Retina (tissue), 1 donor: ENCODE measurements around the gene RNU1-1.
"Not testable (repeated sequence)": the region's sequence is repeated elsewhere in the genome, so short reads cannot be mapped to it uniquely, and the experiment has no call there.

Experiments used
- DNase-seq: peaks from one replicate; pipeline ENCODE4 v3.0.0-alpha.2; 2016

Gene RNU1-1

DNA sequence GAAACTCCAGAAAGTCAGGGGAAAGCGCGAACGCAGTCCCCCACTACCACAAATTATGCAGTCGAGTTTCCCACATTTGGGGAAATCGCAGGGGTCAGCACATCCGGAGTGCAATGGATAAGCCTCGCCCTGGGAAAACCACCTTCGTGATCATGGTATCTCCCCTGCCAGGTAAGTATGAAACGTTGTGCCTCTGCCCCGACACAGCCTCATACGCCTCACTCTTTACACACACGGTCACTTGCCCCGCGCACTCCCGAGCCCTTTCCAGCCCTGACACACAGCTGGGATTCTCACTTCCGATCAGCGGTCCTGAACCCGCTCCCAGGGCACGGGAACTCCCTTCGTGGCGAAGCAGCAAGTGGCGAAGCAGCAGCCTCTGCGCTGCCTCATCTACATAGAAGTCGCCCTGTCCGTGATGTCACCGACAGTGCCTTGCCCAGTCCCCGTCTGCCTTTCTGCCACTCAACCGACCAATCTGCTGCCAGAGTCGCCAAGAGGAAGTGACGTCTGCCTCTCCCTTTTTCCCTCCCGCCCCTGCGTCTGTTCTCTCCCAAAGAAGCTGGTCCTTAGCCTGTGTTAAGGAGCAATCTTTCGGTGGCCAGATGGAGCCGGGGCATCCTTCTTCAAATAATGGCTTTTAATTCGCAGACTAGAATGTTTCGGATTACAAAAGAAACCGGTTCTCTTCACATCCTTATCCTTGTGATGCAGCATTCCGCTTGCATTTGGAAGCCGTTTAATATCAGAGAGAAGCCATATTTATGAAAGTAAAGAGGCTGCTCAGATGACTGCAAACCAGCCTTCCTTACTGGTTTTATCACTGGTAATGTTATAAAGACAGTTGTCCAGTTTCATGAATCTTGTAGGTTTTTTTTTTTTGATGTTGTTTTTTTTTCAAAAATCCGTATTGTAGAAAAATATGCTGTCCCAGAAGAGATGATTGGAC, at the start of gene RNU1-1:
Gene RNU1-1 (minus strand): TSS at position 179 of the 949 bp plus-strand sequence.
- DNase-seq: peak; percentile 89

DNA sequence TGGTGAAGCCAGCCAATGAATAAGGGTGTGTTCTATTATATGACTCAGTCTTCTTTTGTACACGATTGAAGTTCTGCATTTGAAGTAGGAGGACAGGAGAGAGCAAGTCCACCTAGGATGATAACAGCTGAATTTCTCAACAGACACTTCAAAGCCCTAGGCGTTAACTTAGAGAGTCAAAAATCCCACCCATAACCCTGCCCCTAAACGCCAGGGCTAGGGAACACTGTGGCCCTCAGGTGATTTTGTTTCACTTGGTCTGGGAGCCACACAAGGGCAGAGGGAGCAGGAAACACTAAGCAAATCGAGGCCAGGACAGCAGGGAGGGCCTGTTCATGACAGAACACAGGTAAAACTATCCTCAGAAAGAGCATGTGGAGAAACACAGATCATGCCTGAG, 47.0 kb upstream of the RNU1-1 start:
- not testable (repeated sequence) for DNase-seq

DNA sequence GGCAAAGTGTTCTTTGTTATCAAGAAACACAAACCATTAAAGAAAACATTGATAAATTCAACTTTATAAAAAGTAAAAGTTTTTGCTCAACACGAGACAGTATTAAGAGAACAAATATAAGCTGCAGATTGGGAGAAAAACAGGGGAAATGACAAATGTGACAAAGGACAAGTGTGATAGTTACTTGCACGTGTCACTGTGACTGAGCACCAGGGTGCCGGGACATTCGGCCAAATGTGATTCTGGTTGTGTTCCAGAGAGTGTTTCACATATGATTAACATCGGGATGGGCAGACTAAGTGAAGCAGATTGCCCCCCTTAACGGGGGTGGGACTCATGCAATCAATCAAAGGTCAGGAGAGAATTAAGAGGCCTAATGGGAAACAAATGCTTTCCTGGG, 46.4 kb upstream of the RNU1-1 start:
- DNase-seq: not testable (repeated sequence)

DNA sequence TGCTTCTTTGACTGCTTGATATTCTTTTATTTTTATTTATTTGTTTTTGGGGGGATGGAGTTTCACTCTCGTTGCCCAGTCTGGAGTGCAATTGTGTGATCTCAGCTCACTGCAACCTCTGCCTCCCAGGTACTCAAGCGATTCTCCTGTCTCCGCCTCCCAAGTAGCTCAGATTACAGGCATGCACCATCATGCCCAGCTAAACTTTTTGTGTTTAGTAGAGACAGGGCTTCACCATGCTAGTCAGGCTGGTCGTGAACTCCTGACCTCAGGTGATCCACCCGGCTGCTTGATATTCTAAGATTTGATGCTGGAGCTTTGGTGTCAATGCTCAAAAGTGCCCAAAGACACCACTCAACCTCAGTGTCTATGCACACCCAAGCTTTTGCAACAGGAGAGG, 45.6 kb upstream of the RNU1-1 start:
- not testable (repeated sequence) for DNase-seq

DNA sequence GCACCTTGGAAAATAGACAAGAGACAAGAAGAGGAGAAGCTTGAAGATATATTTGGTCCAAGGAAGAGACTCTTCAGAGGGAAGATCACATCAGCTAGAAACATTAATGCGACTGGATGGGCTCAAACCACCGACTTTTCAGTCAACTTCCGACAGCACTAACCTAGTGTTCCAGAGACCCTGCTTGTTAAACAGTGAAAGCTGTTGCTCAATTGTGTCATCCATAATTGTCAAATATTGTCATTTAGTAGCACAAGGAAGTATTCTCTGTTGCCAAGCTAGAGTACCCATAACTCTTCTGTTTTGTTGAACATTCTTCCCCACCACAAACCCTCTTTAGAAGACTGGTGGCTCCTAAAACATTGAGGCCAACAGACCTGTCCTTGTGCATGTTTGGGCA, 42.9 kb upstream of the RNU1-1 start:
- DNase-seq: not testable (repeated sequence)

DNA sequence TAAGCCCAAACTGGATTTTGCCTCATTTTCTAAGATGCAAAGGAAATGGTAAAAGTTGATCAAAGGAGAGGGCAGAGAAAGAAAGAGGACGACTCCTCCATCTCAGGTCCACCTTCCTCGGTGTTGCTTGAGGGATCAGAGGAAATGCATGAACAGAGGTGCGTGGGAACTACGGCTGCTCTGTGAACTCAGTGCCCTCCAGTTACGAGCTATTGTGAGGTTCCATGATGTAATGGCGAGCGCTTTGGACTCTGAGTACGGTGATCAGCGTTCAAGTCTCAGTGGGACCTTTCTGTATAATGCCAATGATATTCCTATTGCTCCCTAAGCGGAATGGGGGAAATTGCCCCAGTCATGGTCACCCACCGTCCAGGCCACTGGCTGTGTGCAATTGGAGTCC, 39.2 kb upstream of the RNU1-1 start:
- DNase-seq: not testable (repeated sequence)

DNA sequence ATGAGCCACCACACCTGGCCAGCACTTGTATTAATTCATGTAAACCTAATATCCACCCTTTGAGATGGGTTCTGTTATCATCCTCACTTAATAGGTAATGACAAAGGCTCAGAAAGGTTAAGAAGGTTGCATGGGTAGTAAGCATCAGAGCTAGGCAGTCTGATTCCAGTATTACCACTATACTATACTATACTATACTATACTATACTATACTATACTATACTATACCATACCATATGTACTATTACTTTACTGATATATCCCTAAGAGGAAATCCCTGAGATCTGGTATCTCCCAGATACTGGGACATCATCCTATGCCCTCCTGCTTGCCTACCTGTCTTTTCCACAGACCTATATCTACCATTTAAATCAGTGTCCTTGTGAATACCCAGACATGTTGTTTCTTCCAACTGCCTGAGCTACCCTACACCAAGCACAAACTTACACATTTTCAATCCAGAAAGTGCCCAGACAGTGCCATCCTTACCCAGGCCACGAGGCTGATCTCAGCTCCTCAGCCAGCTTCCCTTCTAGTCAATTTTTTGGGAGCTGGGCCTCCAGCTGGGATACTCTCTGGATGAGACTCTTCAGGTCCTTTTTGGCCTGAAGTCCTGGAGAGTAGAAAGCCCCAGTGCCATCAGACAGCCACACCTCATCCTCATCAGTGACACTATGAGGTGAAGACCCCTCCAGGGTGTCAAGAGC, 36.3 kb upstream of the RNU1-1 start:
- DNase-seq: not testable (repeated sequence)

DNA sequence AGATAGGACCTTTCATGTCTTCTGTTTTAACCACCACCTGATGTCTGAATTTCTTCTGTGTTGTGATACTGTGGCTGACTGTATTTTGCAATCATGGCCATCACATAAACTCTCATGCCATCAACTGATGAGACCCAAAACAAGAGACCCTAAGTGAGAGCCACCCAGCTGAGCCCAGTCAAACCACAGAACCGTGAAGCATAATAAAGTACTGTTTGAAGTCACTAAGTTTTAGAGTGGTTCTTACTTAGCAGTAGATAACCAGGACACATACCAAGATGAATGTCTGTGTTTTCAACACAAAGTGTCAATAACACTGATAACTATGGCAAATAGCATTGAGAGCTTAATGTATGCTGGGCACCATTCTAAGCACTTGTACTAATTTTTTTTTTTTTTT, 35.5 kb upstream of the RNU1-1 start:
- not testable (repeated sequence) for DNase-seq

DNA sequence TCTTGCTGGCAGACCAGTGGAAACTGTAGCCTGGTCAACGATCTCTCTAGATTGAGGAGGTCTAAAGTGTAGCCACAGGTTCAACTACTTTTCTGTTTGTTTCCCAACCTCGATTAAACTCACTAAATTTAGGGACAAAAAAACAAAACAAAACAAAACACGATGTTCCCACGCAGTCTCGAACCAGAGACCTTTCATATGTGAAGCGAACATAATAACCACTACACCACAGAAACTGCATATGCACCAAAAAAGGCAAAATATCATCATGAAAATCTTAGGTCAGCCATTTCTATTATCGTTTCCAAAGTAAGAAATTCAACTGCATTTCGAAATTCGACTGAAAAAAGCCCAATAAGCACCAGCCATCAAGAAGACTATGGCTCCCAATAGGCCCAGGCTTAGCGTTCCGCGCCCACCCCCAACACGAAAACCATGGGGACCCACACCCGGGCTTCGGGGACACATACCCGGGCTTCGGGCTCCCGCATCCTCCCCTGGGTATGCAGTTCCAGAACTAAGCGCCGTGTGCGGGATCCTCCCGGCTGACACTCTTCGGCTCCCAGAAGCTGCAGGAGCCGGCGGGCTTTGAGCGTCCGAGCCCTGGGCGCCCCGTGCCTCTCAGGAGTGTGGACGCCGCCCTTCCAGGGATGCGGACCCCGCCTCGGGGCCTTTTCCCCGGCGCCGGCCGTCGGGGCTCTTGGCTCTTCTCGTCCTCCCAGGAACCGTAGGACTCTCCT, 33.6 kb upstream of the RNU1-1 start:
- not testable (repeated sequence) for DNase-seq

DNA sequence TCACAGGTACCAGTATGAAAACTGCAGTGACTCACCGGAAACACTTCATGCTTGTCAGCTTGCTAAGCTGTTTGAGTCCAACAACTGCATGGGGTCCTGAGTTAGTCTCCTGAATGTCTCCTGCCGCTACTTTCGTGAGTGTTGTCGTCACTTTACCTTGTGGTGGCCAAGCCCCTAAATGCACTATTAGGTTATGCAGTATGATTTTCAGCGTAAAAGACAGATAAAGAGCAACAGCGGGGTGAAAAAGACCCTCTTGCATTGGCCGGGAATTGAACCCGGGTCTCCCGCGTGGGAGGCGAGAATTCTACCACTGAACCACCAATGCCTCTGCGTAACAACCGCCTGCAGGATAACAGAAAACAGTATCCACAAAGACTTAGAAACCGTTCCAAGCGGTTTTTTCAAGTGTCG, 31.6 kb upstream of the RNU1-1 start:
- DNase-seq: peak; percentile 10

DNA sequence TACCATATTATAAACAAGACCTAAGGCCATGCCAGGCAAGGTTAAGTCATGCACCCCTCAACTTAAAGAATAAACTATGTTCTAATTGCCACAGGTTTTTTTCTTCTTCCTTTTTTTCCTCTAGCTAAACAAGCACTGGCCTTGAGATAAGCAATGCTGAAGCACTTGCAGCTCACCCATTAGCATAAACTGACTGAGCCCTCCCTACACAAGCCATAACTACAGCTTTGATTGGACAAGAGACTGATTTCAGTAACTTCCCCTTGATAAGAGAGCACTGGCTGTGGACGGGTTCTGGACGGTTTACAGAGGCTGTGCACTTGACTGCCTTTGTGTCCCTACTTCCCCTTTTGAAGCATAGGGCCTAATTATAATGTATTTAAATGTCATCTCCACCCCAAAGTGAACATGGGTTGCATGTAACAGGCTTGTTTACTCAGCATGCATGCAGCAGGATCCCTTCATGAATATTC, 26.4 kb upstream of the RNU1-1 start:
- DNase-seq: not testable (repeated sequence)

DNA sequence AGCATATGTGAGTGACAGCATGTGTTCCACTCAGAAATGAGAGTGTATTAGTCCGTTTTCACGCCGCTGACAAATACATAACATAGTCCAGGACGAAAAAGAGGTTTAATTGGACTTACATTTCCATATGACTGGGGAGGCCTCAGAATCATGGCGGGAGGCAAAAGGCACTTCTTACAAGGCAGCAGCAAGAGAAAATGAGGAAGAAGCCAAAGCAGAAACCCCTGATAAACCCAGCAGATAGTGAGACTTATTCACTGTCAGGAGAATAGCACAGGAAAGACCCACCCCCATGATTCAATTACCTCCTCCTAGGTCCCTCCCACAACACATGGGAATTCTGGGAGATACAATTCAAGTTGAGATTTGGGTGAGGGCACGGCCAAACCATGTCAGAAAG, 23.4 kb upstream of the RNU1-1 start:
- not testable (repeated sequence) for DNase-seq

DNA sequence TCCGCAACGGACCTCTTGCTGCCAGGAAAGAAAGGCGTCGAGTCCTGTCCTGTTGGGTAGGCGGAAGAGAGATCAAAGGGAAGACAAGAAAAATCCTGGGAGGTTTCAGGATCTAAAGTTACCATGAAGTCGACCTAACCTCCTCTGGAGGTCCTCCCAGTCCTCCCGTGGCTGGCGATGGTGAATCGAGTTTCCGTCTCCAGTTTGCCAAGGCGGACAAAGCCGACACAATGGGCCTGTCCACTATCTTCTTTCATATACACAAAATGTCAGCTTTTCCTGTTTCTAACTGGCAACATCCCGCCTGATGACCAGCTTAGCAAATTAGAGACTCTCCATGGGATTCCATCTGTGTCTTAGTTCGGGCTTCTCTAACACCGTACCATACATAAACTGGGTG, 22.7 kb upstream of the RNU1-1 start:
- DNase-seq: not testable (repeated sequence)

DNA sequence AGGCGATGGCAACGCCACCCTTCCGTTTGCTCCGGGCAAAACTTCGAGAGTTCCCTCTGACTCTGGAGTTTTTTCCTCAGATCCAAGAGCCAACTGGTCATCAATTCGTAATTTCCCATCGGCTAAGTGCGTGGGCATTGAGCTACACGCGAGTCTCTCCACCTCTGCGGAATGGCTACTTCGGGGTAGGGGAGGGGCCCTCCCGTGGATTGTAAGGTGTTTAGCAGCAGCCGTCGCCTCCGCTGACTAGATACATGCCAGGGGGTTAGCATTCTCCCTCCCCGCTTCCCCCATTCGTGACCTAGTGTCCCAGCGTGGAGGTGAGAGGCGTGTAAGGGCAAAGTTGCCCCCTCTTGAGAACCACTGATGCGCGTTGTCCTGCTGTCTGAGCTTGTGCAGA, 21.8 kb upstream of the RNU1-1 start:
- not testable (repeated sequence) for DNase-seq

DNA sequence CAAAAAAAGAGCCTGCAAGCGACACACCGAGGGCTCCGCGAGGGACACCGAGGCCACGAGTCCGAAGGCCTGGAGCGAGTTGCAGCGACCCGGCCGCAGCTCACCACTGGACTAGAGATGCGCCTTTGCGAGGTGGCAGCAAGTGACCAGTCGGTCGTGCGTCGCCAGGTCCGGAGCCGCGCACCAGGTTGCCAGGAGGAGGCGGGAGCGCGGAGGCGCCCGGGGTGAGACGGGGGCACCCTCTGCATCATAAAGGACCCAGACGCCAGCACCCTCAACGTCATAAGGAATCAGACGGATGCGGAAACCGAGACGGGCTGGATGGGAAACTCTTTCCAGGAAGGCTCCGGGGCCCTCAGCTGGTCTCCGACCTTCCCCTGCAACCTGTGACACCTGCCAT, 21.4 kb upstream of the RNU1-1 start:
- peak; percentile 76 for DNase-seq

DNA sequence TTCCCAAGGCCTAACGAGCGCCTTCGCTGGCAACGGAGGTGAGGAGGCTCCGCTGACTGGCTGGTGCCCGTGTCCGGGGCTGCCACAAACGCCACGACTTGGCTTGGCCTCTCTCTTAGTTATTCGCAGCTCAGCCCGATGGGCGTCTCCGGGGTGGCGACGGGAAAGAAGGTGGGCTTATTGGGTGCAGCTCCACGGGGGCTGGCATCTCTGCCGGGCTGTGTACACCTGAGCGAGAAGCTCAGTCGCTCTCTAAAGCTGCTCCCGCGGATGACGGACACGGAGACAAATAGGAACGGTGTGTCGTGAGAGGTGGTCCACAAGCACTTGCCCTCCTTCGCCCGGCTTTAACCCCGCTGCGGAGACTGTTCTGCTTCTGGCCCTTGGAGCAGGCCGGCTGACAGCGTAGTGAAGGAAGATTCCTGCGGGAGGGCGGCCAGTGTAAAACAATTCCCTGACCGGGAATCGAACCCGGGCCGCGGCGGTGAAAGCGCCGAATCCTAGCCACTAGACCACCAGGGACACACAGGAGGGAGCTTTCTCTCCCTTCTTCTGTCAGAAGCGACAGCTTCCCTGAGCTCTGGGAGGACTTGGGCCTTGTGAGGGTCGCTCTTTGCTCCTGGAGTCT, 20.9 kb upstream of the RNU1-1 start:
- peak; percentile 83 for DNase-seq

DNA sequence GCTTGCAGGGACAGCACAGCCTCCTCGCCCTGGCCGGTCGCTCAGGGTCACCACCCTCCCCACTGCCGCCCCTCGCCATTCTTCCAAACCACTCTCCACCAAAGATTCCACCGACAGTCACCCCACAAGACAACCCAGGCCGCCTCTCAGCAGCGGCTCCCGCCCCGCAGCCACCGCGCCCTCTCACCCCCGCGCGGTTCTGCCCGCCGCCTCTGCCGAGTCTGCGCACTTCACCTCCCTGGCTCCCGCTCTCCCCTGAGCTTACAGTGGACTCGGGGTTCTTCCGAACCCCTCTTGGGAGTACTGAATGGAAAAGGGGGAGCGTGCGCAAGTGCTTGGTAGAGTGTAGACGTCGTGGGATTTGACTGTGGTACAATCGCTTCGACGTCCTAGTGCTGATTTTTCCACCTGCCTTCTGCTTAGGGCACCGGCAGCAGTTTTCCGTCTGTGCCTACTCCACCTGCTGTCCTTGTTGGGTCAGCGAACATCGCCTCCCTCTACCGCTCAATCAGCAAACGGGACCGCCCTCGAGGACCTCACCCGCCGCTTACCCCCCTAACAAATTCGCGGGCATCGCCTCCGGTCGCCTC, 20.2 kb upstream of the RNU1-1 start:
- peak; percentile 32 for DNase-seq

DNA sequence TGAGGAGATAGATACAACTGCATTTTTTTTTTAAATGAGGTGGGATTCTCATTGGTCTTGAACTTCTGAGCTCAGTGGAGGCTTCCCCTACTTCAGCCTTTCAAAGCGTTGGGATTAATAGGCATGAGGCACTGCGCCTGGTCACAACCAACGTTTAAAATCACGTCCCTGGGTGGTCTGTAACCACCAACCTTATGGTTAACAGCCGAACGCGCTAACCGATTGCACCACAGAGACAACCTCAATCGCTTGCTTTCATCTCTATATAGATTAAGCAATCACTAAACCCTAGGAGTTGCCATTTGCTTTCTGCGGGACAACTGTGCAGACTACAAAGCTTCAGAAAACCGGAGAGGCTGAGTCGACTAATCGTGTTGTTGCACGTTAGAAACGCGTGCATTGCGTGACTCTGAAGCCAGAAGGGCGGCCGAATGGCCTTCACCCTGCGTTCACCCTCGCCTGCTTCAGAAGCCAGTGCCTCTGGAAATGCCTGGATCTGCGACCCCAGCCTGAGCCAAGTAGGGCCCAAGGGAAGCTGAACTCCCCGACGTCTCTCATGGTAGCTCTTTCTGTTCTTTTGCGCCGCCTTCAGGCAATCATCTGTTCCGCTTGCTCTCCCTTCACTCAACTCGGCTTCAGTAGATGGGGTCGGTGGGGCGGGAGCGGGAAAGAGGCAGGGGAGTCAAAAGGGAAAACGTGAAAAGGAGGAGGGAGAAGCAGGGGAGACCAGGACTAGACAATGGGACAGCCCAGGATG, 18.3 kb upstream of the RNU1-1 start:
- DNase-seq: peak; percentile 48

DNA sequence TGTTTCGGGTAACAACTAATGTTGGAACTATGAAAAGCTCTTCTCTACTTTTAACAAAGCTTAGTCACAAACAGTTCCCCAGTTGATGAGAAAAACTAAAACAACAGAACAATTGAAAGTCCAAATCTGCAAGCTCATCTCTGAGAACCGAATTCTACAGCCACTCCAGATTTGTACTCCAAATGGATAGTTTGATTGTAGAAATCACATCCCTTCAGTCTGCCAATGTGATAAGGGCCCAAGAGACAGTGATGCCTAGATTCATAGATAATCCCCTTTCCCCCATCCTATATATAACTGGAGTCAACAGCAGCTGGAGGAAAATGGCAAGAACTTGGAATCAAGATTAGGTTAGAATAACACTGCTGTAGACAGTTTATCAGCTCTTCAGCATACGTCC, 14.3 kb upstream of the RNU1-1 start:
- DNase-seq: not testable (repeated sequence)

DNA sequence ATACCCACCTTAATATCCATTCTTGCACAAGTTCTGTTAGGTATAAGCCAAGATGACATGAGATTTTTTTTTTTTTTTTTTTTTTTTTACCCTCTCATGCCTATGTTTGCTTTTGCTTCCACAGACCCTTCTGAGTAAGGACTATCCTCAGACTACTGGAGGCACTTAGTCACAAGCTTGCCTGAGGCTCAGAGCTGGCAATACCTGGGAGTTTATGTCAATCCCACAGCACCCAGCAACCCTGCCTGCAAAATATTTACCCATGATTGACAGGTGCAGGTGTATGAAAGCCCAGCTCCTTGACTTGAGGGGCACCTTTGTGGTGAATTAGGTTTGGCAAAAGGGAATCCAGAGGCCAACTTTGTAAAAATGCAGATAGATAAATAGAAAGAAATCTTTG, 11.7 kb upstream of the RNU1-1 start:
- DNase-seq: not testable (repeated sequence)

DNA sequence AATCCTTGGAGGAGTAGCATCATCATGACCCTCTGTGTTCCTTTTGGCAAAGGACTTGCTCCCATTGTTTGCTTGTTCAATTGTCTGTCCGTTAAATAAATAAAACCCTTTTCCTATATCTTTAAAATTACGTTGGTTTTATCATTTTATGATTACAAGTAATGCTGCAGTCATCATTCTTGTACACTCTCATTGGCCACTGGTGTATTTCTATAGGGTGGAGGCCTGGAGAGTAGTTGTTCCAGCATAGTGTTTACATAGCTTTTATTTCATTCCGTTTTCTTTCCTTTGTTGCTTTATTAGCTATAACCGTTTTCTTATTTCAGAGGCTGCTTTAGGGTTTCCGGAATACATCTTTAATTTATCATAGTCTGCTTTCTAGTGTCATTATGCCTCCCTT, 7.6 kb upstream of the RNU1-1 start:
- DNase-seq: not testable (repeated sequence)

DNA sequence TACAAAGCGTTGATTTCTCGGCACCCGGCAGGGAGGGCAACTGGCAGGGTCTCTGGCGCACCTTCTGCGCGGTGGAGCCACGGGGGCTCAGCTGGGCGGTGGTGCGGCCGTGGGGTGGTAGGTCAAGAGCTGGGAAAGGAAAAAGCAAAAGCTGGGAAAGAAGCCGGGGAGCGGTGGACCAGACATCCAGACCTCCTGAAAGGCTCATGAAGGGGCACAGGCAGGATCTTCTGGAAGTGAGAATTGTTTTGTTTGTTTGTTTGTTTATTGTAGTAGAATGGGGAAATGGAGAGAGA, 7.2 kb upstream of the RNU1-1 start:
- DNase-seq: no peak
